ENCODE measurements around the gene RRAS. TPM values are rescaled to one million over a fixed set of nuclear protein-coding genes. Genes with fewer than 3 reads are reported as not detected.

RRAS gene
- total and polyA plus RNA-seq, 4 donors, result 4.1 to 18.5 (median 11.1) TPM

DNA sequence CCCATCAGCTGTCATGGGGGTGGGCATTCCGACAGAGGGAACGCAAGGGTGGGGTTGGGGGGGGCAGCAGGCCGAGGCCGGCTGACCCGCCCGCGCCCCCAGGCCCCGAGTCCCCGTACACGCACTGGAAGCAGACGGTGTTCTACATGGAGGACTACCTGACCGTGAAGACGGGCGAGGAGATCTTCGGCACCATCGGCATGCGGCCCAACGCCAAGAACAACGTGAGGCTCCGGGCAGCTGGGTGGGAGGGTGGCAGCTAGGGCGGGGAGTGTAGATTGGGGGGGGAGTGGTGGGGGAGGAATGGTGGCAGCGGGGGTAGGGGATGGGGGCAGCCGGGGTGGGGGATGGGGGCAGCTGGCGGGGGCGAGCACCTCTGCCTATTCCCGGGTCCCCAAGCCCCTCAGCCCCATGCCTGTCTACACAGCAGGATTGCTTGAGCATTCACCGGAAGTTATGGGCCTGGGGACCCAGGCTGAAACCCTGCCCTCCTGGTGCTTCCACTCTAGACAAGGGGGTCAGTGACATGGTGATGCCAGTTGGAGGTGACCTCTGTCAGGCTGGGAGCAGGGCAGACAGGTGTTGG lies 46.7 kb upstream of the RRAS start:
- TF ChIP-seq HNF4A (conservative IDR thresholded peaks at IDR 0.05), result no peak
- TF ChIP-seq TAF1 (conservative IDR thresholded peaks at IDR 0.05), result no peak
- TF ChIP-seq, protein P1, sequence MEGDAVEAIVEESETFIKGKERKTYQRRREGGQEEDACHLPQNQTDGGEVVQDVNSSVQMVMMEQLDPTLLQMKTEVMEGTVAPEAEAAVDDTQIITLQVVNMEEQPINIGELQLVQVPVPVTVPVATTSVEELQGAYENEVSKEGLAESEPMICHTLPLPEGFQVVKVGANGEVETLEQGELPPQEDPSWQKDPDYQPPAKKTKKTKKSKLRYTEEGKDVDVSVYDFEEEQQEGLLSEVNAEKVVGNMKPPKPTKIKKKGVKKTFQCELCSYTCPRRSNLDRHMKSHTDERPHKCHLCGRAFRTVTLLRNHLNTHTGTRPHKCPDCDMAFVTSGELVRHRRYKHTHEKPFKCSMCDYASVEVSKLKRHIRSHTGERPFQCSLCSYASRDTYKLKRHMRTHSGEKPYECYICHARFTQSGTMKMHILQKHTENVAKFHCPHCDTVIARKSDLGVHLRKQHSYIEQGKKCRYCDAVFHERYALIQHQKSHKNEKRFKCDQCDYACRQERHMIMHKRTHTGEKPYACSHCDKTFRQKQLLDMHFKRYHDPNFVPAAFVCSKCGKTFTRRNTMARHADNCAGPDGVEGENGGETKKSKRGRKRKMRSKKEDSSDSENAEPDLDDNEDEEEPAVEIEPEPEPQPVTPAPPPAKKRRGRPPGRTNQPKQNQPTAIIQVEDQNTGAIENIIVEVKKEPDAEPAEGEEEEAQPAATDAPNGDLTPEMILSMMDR (IDR thresholded peaks at IDR 0.05; ENCODE audit: low read depth, low read length, missing input control), result no peak
- no peak for TF ChIP-seq RAD21 (IDR thresholded peaks at IDR 0.05)
- TF ChIP-seq NR2F2 (IDR thresholded peaks at IDR 0.05), result no peak
- TF ChIP-seq FOXA2 (IDR thresholded peaks at IDR 0.05), result no peak
- TF ChIP-seq, protein P2, sequence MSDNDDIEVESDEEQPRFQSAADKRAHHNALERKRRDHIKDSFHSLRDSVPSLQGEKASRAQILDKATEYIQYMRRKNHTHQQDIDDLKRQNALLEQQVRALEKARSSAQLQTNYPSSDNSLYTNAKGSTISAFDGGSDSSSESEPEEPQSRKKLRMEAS (IDR thresholded peaks at IDR 0.05), result no peak
- no peak for TF ChIP-seq EGR1 (IDR thresholded peaks at IDR 0.05; ENCODE audit: low read depth in 2 of 2)
- TF ChIP-seq GABPA (IDR thresholded peaks at IDR 0.05 in 1 of 2, conservative IDR thresholded peaks at IDR 0.05 in 1 of 2), result no peak
- TF ChIP-seq YY1 (IDR thresholded peaks at IDR 0.05), result no peak
- TF ChIP-seq FOXA1 (IDR thresholded peaks at IDR 0.05), result no peak
- TF ChIP-seq, protein P3, sequence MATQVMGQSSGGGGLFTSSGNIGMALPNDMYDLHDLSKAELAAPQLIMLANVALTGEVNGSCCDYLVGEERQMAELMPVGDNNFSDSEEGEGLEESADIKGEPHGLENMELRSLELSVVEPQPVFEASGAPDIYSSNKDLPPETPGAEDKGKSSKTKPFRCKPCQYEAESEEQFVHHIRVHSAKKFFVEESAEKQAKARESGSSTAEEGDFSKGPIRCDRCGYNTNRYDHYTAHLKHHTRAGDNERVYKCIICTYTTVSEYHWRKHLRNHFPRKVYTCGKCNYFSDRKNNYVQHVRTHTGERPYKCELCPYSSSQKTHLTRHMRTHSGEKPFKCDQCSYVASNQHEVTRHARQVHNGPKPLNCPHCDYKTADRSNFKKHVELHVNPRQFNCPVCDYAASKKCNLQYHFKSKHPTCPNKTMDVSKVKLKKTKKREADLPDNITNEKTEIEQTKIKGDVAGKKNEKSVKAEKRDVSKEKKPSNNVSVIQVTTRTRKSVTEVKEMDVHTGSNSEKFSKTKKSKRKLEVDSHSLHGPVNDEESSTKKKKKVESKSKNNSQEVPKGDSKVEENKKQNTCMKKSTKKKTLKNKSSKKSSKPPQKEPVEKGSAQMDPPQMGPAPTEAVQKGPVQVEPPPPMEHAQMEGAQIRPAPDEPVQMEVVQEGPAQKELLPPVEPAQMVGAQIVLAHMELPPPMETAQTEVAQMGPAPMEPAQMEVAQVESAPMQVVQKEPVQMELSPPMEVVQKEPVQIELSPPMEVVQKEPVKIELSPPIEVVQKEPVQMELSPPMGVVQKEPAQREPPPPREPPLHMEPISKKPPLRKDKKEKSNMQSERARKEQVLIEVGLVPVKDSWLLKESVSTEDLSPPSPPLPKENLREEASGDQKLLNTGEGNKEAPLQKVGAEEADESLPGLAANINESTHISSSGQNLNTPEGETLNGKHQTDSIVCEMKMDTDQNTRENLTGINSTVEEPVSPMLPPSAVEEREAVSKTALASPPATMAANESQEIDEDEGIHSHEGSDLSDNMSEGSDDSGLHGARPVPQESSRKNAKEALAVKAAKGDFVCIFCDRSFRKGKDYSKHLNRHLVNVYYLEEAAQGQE (IDR thresholded peaks at IDR 0.05), result no peak
- TF ChIP-seq, protein P4, sequence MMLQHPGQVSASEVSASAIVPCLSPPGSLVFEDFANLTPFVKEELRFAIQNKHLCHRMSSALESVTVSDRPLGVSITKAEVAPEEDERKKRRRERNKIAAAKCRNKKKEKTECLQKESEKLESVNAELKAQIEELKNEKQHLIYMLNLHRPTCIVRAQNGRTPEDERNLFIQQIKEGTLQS (IDR thresholded peaks at IDR 0.05), result no peak
- TF ChIP-seq JUND (IDR thresholded peaks at IDR 0.05), result no peak
- no peak for TF ChIP-seq SP1 (IDR thresholded peaks at IDR 0.05)
- no peak for TF ChIP-seq RXRA (IDR thresholded peaks at IDR 0.05)
- H3K9ac ChIP-seq (ENCODE audit: low read depth in 1 of 2, low read length in 2 of 2), result no peak overlapping the region
- WGBS, result 96% methylated on average over 27 of the region's 27 CpGs
- no peaks in the 10 kb centered on the region for H3K27me3 ChIP-seq (ENCODE audit: control insufficient read depth in 4 of 4, insufficient read depth in 4 of 4, low read length in 3 of 4)
- H3K27ac ChIP-seq (ENCODE audit: low read depth in 1 of 2, low read length in 2 of 2), result no peak overlapping the region
- H3K36me3 ChIP-seq (ENCODE audit: control insufficient read depth in 4 of 4, insufficient read depth in 3 of 4, low read depth in 1 of 4, low read length in 3 of 4), result peaks cover 6 to 49% (median 16%) of the 10 kb centered on the region in 4 donors
- H3K9me3 ChIP-seq (ENCODE audit: control insufficient read depth in 4 of 4, low read length in 3 of 4), result no peaks in the 10 kb centered on the region
- H3K4me1 ChIP-seq (ENCODE audit: control insufficient read depth in 4 of 4, insufficient read depth in 4 of 4, low read length in 3 of 4), result peaks cover 3 to 35% (median 16%) of the 10 kb centered on the region in 4 donors
- DNase-seq (ENCODE audit: low spot score), result no peak
- H3K4me3 ChIP-seq (ENCODE audit: low read depth in 1 of 3, low read length in 3 of 3), result no peak overlapping the region

DNA sequence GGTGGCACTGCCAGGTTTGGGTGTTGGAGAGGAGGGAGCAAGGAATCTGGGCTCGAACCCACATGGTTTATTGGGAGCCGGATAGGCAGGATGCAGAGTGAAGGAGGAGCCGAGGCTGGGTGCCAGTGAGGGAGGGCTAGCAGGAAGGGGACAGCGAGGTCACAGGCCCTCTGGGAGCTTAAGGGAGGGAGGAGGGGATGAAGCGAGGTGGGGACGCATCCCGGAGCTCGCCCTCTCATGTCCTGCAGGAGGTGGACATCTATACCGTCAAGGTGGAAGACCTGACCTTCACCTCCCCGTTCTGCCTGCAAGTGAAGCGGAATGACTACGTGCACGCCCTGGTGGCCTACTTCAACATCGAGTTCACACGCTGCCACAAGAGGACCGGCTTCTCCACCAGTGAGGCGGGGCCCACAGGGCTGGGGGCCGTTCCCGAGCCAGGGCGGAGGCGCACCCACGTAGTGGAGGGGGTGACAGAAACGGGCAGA lies 45.9 kb upstream of the RRAS start:
- 76% methylated on average over 23 of the region's 23 CpGs for WGBS
- no peak overlapping the region for H3K9ac ChIP-seq (ENCODE audit: low read depth in 1 of 2, low read length in 2 of 2)
- no peaks in the 10 kb centered on the region for H3K9me3 ChIP-seq (ENCODE audit: control insufficient read depth in 4 of 4, low read length in 3 of 4)
- DNase-seq (ENCODE audit: low spot score), result no peak
- no peak overlapping the region for H3K4me3 ChIP-seq (ENCODE audit: low read depth in 1 of 3, low read length in 3 of 3)
- H3K4me1 ChIP-seq (ENCODE audit: control insufficient read depth in 4 of 4, insufficient read depth in 4 of 4, low read length in 3 of 4), result peaks cover 3 to 31% (median 17%) of the 10 kb centered on the region in 4 donors
- TF ChIP-seq YY1 (IDR thresholded peaks at IDR 0.05), result no peak
- no peak for TF ChIP-seq RAD21 (IDR thresholded peaks at IDR 0.05)
- peaks cover 6 to 49% (median 16%) of the 10 kb centered on the region in 4 donors for H3K36me3 ChIP-seq (ENCODE audit: control insufficient read depth in 4 of 4, insufficient read depth in 3 of 4, low read depth in 1 of 4, low read length in 3 of 4)
- no peaks in the 10 kb centered on the region for H3K27me3 ChIP-seq (ENCODE audit: control insufficient read depth in 4 of 4, insufficient read depth in 4 of 4, low read length in 3 of 4)
- no peak overlapping the region for H3K27ac ChIP-seq (ENCODE audit: low read depth in 1 of 2, low read length in 2 of 2)

Data from liver (tissue), 9 donors.